Measurements from ENCODE around the gene MEIS2.

The MEIS2 gene

DNA sequence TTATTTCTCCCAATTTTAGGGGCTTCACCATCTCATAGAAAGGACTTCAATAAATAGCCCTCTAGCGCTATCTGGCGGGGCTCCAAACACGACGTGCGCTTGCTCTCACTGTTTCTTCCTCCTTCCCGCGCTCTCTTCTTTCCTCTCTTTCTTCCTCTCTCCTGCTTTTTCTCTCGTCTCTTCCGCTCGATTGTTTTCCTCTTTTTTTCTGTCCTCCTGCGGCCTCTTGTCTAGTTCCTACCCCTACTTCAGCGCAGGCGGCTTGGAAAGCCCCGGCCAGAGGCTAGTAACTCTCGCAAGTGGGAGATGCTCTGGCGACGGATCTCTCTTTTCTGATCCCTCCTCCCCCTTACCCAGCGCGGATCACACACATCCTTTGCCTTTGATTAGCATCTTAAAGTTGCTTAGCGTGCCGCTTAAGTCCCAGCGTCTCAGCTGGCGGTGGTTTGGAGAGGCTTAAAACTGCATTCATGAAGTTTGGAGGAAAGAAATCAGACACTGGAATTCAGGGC, 6.2 kb upstream of the MEIS2 start:
- Mint-ChIP-seq H3K27ac (peak overlapping the region in 1 of 2 donors; percentile 74), H3K4me1 (peaks cover 34% of the 10 kb centered on the region), H3K4me3 (no peak overlapping the region), H3K27me3 (peaks cover 100% of the 10 kb centered on the region), H3K9me3 (peaks cover 5 to 12% of the 10 kb centered on the region in 2 donors)
- no peak for ATAC-seq
- DNase-seq = no peak

DNA sequence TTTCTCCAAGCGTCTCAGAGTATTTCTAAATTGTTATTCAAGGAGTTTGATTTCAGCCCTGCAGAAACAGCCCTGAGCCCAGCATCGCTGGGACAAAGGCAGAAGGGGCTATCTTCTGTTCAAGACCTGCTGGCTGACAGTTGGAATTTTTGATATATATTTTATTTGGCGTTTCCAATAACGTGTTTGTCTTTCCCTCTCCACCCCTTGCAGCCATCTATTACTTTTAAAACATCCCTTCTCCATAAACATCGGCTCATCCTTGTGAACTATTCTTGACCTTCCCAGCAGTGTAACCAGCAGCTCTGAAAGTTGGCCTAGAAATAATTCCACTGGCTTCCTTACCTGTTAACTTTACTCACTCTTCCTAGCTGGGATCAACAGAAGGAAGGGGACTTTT, 5.5 kb upstream of the MEIS2 start:
- ATAC-seq (no peak), DNase-seq (no peak)
- peaks cover 100% of the 10 kb centered on the region for H3K27me3 Mint-ChIP-seq
- no peak overlapping the region for H3K4me3 Mint-ChIP-seq
- H3K27ac Mint-ChIP-seq = no peak overlapping the region
- peaks cover 33% of the 10 kb centered on the region for H3K4me1 Mint-ChIP-seq
- peaks cover 5 to 12% of the 10 kb centered on the region in 2 donors for H3K9me3 Mint-ChIP-seq

DNA sequence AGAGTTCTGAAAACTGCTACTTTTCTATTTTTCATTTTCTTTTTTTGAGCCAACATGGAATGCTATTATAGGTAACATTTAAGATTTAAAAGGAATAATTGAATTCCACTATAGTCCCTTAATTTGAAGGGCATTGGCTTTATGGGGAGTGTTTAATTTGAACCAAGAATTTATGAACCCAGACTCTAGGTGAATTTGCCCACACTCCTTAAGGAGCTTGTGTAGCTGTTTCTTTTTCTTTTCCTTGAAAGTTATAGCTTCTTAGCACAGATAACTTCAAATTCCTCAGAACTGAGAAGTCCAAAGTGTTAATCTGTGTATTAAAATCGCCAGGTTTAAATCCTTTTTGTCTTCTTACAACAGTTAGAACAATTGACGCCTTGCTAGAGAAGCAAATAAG, 4.7 kb upstream of the MEIS2 start:
- peaks cover 33% of the 10 kb centered on the region for H3K4me1 Mint-ChIP-seq
- H3K4me3 Mint-ChIP-seq = no peak overlapping the region
- H3K27me3 Mint-ChIP-seq = peaks cover 100% of the 10 kb centered on the region
- no peak for ATAC-seq
- peaks cover 5 to 12% of the 10 kb centered on the region in 2 donors for H3K9me3 Mint-ChIP-seq
- H3K27ac Mint-ChIP-seq = no peak overlapping the region
- no peak for DNase-seq

DNA sequence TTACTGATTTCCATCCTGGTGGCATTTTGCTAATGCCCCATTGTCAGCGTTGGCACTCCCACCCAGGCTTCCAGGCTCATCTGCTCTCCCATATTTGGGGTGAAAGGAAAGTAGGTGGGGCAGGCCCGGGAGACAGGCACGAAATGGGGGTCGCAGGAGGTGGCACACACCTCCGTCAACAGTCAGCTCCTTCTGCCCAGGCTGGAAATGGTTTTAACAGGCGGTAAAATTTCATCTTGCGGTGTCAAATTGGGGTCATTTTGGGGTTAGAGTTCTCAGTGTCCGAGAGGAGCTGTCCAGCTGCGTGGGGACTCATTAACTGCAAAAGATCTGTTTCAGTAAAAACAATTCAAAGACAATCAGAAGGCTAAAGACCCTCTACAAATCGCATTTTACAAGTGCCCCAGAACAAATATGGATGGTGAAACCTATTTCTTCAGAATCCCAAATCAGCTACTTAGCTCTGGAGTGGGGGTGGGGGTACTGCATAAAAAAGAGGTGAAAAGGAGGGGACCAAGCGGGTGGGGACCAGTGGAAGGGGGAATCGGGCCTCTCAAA, 4.2 kb upstream of the MEIS2 start:
- no peak overlapping the region for H3K27ac Mint-ChIP-seq
- no peak overlapping the region for H3K4me3 Mint-ChIP-seq
- DNase-seq (no peak), ATAC-seq (no peak)
- H3K4me1 Mint-ChIP-seq = peaks cover 31% of the 10 kb centered on the region
- H3K27me3 Mint-ChIP-seq = peaks cover 99% of the 10 kb centered on the region
- H3K9me3 Mint-ChIP-seq = peaks cover 5 to 8% of the 10 kb centered on the region in 2 donors

- Mint-ChIP-seq H3K9me3 (peaks cover 5% of the 10 kb centered on the region in 2 donors), H3K4me1 (peaks cover 34% of the 10 kb centered on the region), H3K27ac (no peak overlapping the region), H3K27me3 (peaks cover 98% of the 10 kb centered on the region), H3K4me3 (no peak overlapping the region)
- ATAC-seq (no peak), DNase-seq (no peak)
These were observed 3.4 kb upstream of the MEIS2 start for GRCh38 chr15:37103475-37104423.

- H3K4me1 Mint-ChIP-seq = peaks cover 41% of the 10 kb centered on the region
- no peak overlapping the region for H3K27ac Mint-ChIP-seq
- DNase-seq = no peak
- H3K4me3 Mint-ChIP-seq = no peak overlapping the region
- no peak for ATAC-seq
- peaks cover 98% of the 10 kb centered on the region for H3K27me3 Mint-ChIP-seq
- peaks cover 5% of the 10 kb centered on the region in 2 donors for H3K9me3 Mint-ChIP-seq
These were observed 2.8 kb upstream of the MEIS2 start for GRCh38 chr15:37103163-37103435.

DNA sequence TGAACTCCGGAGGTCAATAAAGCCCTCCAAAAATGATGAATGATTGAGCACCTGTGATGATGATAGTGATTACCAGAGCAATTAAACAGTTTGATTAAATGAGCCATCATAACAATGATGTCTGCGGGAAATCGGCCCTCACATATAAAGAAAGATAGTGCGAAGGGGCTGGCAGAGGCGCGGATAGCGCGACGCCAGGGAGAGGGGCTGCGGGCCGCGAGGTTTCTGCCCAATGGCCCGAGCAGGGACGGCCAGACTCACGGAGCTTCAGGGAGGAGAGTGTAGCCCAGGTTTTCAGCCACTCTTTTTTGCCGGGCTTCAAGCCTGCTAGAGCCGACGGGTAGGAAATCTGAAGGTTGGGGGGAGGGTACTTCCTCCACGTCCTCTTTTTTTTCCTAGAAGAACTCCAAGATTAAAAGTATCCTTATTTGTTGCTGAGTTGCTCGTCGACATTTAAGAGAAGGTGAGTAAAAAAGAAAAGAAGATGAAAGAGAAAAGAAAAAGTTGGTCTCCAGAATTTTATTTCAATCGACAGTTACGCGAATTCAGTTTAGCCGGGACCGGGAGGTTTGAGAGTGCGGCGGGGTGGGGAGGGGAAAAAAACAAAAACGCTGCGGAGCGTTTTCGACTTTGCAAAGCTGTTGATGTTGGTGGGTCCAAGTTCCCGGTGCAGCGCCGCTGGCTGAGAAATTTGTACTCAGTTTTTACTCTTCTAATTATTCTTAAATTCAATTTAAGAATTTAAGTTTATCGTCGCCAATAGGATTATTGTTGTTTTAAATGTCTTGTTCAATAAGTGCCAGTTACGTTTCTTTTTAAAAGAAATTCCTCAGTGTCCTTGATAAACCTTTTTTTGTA, 2.2 kb upstream of the MEIS2 start:
- H3K9me3 Mint-ChIP-seq = peaks cover 3 to 5% of the 10 kb centered on the region in 2 donors
- peak overlapping the region in 1 of 2 donors; percentile 23 for H3K27ac Mint-ChIP-seq
- peaks cover 98% of the 10 kb centered on the region for H3K27me3 Mint-ChIP-seq
- H3K4me3 Mint-ChIP-seq = peak overlapping the region; percentile 17 to 51
- DNase-seq (no peak), ATAC-seq (no peak)
- peaks cover 46% of the 10 kb centered on the region for H3K4me1 Mint-ChIP-seq

GRCh38 chr15:37101980-37102304, 1.6 kb upstream of the MEIS2 start:
- Mint-ChIP-seq H3K4me1 (peaks cover 52% of the 10 kb centered on the region), H3K9me3 (peaks cover 0 to 5% of the 10 kb centered on the region in 2 donors), H3K4me3 (peak overlapping the region; percentile 90 to 93), H3K27me3 (peaks cover 98% of the 10 kb centered on the region), H3K27ac (peak overlapping the region in 1 of 2 donors; percentile 23)
- ATAC-seq (no peak), DNase-seq (no peak)

GRCh38 chr15:37100966-37101215, 542 bp upstream of the MEIS2 start:
- H3K27ac Mint-ChIP-seq = peak overlapping the region; percentile 7 to 87
- H3K4me3 Mint-ChIP-seq = peak overlapping the region; percentile 90 to 93
- H3K9me3 Mint-ChIP-seq = peaks cover 0 to 5% of the 10 kb centered on the region in 2 donors
- ATAC-seq (peak; percentile 34), DNase-seq (no peak)
- peaks cover 98% of the 10 kb centered on the region for H3K27me3 Mint-ChIP-seq
- H3K4me1 Mint-ChIP-seq = peaks cover 62% of the 10 kb centered on the region

DNA sequence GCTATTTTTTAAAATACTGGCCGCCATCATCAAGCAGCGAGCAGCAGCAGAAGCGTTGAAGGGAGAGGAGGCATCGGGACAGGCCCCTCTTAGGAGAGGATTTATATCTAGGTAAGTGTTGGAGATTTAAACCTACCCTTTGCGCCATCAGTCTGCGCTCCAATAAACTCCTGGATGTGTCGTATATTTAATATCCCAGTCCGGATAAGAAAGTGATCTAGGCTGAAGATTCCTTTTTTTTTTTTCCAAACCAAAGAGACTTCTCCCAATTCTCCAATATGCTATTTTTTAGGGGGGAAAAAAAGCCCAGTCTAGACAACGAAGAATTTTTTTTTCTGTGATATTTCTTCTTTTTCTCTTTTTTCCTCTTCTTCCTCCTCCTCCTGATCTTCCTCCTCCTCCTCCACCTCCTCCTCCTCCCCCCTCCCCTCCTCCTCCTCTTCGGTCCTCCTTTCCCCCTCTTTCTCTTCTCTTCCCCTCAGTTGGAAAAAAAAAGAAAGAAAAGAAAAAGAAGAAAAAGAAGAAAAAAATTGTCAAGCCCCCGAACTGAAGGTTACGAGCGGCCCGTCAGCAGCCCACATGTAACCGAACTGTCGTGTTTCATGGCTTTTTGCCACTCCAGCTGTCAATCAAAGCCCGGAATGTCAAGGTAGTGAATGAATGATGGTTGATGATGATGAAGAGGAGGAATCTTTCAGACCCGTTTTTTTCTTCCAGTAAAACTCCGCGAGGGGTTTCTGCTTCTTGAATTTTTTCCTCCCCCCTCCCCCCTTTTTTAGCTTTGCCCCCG, 835 bp downstream of the MEIS2 start:
- Mint-ChIP-seq H3K27me3 (peaks cover 98% of the 10 kb centered on the region), H3K9me3 (peaks cover 0 to 5% of the 10 kb centered on the region in 2 donors), H3K4me1 (peaks cover 68% of the 10 kb centered on the region), H3K27ac (no peak overlapping the region), H3K4me3 (peak overlapping the region; percentile 90 to 93)
- DNase-seq (no peak), ATAC-seq (peak; percentile 19)

- Mint-ChIP-seq H3K9me3 (peaks cover 0 to 5% of the 10 kb centered on the region in 2 donors), H3K27ac (no peak overlapping the region), H3K4me1 (peaks cover 68% of the 10 kb centered on the region), H3K27me3 (peaks cover 98% of the 10 kb centered on the region), H3K4me3 (peak overlapping the region; percentile 90 to 93)
- peak; percentile 71 for ATAC-seq
- peak in 1 of 2 donors; percentile 30 for DNase-seq
These were observed 1.7 kb downstream of the MEIS2 start for GRCh38 chr15:37098468-37099318.

- Mint-ChIP-seq H3K4me1 (peaks cover 64% of the 10 kb centered on the region), H3K4me3 (peak overlapping the region; percentile 90 to 93), H3K27ac (no peak overlapping the region), H3K9me3 (peaks cover 0 to 2% of the 10 kb centered on the region in 2 donors), H3K27me3 (peaks cover 98% of the 10 kb centered on the region)
- ATAC-seq (no peak), DNase-seq (no peak)
These were observed 3.0 kb downstream of the MEIS2 start for GRCh38 chr15:37097144-37097919.

GRCh38 chr15:37096558-37097143, 3.7 kb downstream of the MEIS2 start:
- H3K27ac Mint-ChIP-seq = no peak overlapping the region
- no peaks in the 10 kb centered on the region for H3K9me3 Mint-ChIP-seq
- no peak for ATAC-seq
- H3K4me1 Mint-ChIP-seq = peaks cover 57% of the 10 kb centered on the region
- peaks cover 97% of the 10 kb centered on the region for H3K27me3 Mint-ChIP-seq
- no peak overlapping the region for H3K4me3 Mint-ChIP-seq
- no peak for DNase-seq

Measured in stimulated activated naive CD8-positive, alpha-beta T cell treated with anti-CD3 and anti-CD28 coated beads, Interleukin-15, amount 100 ng/mL, for 72 hours (primary cell).